Fibroblast of pulmonary artery (primary cell): ENCODE results near the gene CACNA1D.

ENCODE experiments used
- DNase-seq: peaks from one replicate; pipeline ENCODE4 v3.0.0-alpha.2; 2010; ENCODE audit warnings: low read depth
- H3K4me3 ChIP-seq: replicated peaks from 2 replicates; pipeline ENCODE4 v1.5.1; 2011; ENCODE audit warnings: low read depth, mild to moderate bottlenecking, control low read depth, low read length, moderate library complexity
- TF ChIP-seq, protein P1 (sequence below): IDR thresholded peaks from 2 replicates; pipeline ENCODE4 v1.5.1; 2011; ENCODE audit warnings: mild to moderate bottlenecking, control low read depth, low read length, inconsistent platforms; ENCODE audit errors: missing control alignments

Gene CACNA1D

DNA sequence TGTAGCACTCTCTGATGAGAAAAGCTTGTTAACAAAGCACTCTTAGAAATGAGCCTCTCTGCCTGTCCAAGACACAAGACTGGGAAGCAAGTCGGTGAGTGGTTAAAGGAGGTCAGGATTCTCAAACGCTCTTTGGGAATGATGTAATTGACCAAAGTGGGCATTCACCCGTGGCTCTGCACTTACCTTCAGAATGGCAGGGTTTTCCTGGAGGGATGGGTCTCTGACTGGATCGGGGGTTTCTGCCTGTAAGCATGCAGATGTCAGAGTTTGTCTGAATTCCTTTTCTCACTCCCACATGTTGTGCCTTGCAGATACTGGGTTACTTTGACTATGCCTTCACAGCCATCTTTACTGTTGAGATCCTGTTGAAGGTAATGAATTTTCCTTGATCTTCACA, 245.6 kb downstream of the CACNA1D start:
- TF ChIP-seq, protein P1, sequence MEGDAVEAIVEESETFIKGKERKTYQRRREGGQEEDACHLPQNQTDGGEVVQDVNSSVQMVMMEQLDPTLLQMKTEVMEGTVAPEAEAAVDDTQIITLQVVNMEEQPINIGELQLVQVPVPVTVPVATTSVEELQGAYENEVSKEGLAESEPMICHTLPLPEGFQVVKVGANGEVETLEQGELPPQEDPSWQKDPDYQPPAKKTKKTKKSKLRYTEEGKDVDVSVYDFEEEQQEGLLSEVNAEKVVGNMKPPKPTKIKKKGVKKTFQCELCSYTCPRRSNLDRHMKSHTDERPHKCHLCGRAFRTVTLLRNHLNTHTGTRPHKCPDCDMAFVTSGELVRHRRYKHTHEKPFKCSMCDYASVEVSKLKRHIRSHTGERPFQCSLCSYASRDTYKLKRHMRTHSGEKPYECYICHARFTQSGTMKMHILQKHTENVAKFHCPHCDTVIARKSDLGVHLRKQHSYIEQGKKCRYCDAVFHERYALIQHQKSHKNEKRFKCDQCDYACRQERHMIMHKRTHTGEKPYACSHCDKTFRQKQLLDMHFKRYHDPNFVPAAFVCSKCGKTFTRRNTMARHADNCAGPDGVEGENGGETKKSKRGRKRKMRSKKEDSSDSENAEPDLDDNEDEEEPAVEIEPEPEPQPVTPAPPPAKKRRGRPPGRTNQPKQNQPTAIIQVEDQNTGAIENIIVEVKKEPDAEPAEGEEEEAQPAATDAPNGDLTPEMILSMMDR: no peak

DNA sequence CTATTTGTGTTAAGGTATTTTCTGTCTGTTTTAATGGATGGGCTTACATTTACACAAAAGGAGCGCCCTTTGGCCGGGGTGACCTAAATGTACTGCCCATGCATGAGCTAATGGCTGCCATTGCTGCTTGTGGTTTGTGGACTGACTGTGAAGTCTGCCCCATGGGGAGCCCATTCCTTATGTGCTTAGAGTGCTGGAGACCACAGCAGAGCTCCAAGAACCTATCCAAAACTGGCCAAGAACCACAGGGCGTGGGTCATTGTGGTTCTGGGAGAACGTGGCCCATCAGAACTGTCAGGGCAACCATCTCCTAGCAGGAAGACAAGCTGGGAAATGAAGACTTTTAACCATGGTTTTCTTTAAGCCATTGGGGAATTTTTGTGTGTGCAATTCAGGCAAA, 246.5 kb downstream of the CACNA1D start:
- TF ChIP-seq, protein P1: no peak
- no peak for DNase-seq
- no peak overlapping the region for H3K4me3 ChIP-seq

More for the DNA sequence above, 245.6 kb downstream of the CACNA1D start:
- H3K4me3 ChIP-seq: no peak overlapping the region
- DNase-seq: no peak

DNA sequence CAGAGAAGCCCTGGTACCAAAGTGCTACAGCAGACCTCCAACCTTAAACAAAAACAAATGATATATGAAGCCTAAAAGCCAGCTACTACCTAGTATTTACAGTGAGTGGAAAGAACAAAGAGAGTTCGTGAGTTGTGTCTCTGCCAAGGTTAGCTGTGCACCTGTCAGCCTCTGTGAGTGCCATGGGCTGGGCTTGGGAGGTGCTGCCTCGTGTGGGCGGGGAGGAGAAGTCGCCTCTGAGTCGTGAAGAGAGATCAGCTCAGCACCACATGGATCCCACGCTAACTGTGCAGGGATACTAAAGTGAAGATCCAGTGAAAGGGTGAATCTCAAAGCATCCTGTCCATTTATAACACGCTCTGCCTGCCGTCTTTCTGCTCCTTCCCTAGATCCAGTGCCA, 249.9 kb downstream of the CACNA1D start:
- DNase-seq: no peak
- TF ChIP-seq, protein P1: no peak
- no peak overlapping the region for H3K4me3 ChIP-seq

DNA sequence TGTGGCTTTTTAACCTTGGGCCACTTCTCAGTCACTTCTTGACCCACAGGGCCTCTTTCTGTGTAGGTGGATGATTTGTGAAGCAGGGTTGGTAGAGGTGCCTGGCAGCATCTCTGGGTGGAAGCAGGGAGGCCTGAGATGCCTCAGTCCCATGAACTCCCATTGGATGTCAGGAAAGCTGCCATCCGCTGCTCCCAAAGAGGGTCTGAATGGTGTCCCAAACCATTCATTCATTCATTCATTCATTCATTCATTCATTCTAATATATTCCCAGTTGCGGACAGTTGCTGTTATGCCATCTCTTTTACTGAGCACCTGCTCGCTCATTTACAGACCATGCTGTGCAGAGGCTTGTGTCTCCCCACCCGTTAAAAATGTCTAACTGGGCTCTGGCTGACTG, 253.1 kb downstream of the CACNA1D start:
- TF ChIP-seq, protein P1: no peak
- no peak for DNase-seq
- H3K4me3 ChIP-seq: no peak overlapping the region

DNA sequence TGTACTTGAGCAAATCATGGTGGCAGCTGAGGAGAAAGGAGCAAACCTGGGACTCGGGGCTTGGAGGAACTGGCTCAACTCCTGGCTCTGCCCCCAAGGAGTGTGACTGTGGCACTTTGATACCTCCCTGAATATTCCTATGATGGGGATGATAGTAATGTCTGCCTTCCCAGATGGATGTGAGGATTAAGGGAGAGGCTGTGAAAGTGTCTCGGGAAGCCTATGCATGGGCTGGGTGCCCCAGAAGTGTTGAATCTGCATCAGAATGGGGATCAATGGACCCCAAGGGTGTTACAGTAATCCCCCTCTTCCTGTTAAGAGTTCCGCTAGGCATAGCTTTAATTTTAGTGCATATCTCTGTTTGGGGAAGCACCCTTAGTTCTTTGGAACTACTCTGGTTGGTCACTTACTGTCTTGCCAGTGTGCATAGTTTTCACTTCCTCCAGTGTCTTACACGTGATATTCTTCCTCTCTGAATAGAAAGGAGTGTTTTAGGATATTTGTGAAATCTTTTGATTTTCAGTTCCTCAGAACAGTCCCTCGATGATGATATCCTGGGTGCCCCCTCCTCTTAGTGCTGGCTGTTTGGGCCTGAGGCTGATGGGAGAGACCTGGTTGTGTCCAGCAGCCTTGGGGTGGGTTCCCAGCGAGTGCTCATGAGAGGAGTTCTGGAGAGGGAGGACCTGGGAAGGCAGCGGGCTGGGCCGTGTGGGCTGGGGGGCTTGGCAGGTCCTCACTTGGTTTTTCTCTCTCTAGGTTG, 254.3 kb downstream of the CACNA1D start:
- H3K4me3 ChIP-seq: no peak overlapping the region
- DNase-seq: no peak
- TF ChIP-seq, protein P1: no peak

DNA sequence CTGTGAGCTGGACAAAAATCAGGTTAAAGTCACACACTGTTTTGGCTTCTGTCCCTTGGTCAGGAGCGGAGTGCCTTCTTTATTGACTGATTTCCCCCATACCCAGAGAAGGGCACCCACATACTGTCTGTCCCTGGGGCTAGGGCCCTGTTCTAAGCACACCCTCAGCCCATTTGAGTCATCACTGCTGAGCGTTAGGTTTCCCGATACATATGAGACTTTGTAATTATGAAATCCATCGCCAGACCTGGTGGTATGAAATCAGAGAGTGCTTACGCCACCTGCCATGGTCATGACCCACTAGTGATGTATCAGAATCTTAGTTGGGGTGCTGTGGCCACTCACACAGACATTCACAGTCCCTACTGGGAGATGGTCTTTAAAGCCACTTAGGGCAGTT, 255.0 kb downstream of the CACNA1D start:
- TF ChIP-seq, protein P1: no peak
- no peak for DNase-seq
- no peak overlapping the region for H3K4me3 ChIP-seq
